TTC549 (cell line): ENCODE measurements around the gene ZBTB20.

Experiments
- FAIRE-seq: peaks from 2 replicates; lab custom pipeline; 2012; peaks lifted over from hg19 to GRCh38; lab: Jason Lieb, UNC

The ZBTB20 gene

DNA sequence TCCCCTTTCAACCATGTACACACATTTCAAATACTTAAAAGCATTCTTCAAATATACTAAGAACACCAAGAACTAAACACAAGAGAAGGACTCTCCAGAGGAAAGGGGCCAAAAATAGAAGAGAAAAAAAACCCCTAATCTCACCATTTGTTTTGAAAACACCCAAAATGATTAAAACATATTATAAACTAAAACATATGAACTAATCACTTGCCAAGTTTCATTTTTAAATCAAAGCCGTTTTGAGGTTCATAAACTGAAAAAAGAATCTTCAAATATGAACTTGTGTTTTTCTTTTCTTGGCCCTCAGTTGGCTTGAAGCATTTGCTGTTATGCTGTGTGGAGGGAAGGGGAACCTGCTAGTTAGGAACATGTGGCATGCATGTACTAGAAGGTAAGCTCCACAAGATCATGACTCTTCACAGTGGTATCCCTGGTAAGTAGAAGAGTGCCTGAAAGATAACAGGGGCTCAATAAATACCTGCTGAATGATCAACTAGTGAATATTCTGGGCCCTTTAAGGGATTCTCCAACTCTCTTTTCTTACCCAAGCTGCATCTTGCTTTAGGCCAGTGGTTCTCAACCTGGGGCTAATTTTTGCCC, 628.8 kb downstream of the ZBTB20 start:
- no peak for FAIRE-seq

- no peak for FAIRE-seq
Measured at GRCh38 chr3:114510201-114510600, 636.9 kb downstream of the ZBTB20 start.

DNA sequence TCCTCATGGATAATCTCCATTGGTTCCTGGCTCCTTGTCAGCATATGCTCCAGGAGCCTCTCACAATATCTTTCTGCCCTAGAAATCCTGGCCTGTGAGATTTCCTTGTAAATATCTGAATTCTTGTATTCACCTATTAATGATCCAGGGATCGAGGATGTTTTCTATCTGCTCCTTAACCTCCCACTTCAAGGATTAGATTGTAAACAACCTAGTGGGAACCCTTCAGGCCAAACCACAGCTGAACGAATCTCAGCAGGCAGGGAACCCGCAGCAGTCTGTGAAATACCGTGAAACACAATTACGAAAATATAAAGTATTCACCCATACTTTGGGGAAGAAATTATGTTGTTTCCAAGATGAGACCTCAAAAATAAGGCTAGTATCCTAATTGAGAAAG, 637.3 kb downstream of the ZBTB20 start:
- no peak for FAIRE-seq

DNA sequence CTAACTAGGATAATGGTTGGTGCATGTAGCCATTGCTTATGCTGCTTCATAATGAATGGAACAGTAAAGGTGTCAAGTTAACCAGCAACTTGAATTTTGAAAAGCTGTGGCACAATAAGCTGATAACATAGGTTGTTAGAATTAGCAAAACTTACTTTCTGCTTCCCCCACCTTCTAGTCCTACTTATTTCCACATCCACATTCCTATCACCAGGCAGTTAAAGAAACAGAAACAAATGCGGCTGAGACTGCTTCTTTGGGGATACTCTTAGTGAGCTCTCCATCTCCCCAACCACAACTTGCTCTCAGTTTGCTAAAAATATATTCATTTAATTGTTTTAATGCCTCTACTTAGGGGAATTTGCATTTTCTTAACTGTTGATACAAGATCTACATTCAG, 638.1 kb downstream of the ZBTB20 start:
- FAIRE-seq, result no peak

- no peak for FAIRE-seq
Measured at GRCh38 chr3:114508208-114508607, 638.9 kb downstream of the ZBTB20 start.

DNA sequence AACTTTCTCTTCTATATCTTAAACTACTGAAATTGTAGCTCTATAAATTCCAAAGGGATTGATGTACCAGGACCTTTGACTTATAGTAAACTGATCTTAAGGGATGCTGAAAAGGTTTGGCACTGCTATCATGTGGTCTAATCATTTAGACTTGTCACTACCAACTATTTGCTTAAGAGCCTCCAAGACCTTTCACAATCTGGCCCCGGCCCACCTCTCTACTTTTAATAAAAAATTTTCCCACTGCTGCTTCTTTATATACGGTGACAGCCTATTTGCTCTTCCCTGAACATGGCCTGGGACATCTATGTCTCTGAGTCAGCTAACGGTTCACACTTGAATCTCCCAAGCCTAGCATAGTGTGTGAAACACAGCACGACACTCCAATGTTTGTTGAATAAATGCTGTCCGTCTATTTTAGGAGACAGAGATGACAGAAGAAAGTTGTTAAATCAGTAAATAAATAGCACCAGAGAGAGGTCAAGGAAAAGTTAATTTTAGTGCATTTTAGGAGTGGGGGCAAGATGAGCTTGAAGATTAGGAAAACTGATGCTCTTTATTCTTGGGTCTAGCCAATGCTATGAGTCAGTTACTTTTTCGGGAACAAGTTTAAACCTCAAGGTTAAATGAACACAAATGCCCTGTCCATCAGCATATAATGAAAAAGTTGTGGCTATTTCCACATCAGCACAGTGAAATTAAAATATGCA, 640.3 kb downstream of the ZBTB20 start:
- no peak for FAIRE-seq

DNA sequence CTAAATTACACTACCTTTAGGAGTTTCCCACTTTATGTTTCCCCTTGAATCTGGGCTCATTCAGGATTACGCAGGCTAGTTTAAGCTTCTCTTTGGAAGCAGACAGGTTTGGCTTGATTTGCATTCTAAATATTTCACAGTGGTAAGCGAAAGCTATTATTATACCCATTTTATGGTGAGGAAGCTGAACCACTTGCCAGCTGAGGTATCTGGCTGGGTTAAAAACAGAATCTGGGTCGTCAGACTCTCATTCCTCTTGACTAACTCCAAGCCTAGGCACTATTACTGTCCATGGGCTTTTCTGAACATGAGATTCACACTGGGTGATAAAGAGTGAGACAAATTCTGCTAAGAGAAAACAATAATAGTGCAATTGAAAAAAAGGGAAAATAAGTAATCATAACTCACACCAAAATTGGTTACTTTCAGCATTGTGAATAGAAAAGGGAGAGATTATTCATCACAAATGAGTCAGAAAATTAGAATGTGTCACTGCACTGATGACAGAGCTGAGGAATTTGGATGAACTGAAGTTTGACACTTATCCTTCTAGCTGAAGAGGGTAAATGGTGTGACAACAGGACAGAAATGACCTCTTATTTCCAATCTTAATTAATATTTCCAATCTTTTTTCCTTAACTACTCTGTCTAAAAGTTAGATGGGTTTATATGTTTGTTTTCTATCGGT, 642.0 kb downstream of the ZBTB20 start:
- FAIRE-seq, result no peak

DNA sequence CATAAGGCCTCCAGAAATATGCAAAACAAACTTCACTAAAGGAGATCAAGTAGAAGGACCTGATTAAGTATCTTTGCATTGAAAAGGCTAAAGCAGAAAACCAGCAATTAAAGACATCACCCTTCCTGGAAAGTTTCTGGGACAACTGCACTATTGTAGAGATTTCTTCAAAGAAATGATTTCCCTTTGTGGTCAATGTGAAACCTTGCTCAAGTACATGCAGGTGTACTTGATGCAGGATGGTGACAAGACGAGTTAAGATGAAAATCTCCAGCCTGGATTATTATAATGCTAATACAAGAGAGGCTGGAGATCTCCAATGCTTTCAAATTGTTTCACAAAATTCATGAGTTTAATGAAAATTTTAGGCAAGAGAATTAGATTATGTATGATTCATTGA, 644.9 kb downstream of the ZBTB20 start:
- FAIRE-seq, result no peak

DNA sequence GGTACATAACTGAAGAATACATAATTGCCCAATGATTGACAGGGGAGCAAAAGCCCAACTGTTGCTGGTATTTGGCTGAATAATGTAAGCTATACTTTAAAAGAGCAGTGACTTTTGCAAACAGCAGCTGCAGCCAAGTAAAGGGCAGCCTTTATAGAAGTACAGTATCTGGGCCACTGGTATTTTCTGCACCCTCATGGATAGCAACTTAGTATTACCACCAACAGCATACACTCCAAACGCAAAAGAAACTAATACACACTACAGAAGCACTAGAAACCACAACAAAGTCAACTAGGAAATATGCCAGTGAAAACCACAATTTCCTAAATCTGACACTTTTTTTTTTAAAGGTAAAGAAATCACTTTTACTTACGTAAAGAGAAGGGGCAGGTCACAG, 647.1 kb downstream of the ZBTB20 start:
- no peak for FAIRE-seq

- FAIRE-seq, result no peak
Measured at GRCh38 chr3:114498539-114499370, 648.3 kb downstream of the ZBTB20 start.

DNA sequence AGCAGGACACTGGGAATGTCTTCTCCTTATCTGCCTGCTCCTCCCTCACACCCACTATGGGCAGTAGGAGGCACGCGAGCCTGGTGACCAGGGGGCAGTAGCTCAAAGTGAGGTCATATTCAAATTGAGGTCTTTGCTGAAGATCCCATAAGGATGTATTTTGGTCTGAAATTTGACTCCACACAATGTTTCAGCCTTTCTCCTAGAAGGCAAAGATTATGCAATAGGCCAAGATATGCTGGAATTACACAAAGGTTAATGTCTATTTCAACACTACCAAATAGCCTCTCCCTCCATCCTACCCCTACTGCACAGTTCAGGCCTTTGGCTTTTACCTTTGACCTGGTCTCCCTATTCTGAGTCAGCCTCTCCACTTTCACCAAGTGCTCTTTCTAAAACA, 650.2 kb downstream of the ZBTB20 start:
- no peak for FAIRE-seq

GRCh38 chr3:114496466-114496865, 650.6 kb downstream of the ZBTB20 start:
- no peak for FAIRE-seq

GRCh38 chr3:114496021-114496434, 651.1 kb downstream of the ZBTB20 start:
- FAIRE-seq, result no peak

DNA sequence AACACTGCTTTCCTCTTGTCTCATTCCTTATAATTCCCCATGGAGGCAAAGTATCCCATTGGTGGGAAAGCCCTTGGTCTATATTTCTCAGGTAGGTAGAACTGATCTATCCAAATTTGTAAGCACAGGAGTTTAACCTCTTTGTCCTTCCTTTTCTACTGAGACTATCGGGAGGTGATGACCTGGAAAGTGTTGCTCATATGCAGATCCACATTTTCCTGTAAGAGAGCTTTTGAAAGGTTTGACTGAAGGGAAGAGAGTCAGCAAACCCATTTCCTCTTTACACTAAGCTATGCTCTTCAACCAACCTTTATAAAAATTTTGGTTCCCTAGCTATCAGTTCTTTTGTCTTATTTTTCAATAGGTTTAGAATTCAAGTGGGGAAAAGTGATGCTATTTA, 652.6 kb downstream of the ZBTB20 start:
- no peak for FAIRE-seq

GRCh38 chr3:114490829-114491228, 656.3 kb downstream of the ZBTB20 start:
- no peak for FAIRE-seq

DNA sequence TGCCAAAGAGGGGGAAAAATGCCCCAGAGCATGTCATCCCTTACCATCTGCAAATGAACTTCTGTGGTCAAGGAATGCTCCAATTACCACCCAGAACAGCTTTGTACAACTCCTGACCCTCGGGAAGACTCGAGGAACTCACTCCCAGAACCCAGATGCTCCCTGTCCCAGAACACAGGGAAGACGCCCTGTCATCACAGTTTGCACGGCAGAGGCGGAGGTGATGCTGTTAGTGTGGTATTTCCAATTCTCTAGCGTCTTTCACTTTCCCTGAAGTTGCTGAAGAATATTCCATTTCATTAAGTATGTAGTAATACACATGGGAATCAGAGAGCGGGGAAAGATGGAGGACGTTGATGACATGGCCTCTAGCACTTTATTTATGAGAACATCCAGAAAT, 659.6 kb downstream of the ZBTB20 start:
- no peak for FAIRE-seq

- FAIRE-seq, result no peak
Measured at GRCh38 chr3:114484919-114485318, 662.2 kb downstream of the ZBTB20 start.

GRCh38 chr3:114481113-114481512, 666.0 kb downstream of the ZBTB20 start:
- FAIRE-seq, result no peak

DNA sequence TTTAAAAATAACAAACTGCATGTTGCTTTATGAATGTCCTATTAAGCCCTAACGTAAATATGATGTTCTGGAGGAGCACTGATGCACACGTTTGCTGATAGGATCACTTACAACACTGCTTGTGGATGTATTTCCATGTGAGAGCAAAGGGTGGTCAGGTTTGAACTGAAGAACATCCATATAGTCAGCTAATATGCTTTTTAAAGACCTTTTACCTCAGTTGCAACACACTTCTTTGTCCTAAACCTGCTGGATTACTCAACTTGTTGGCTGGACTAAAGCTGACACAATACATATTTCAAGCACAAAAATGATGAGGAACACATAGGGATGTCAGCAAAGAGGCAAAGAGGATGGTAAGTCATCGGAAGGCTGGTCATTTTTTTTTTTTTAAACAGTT, 666.6 kb downstream of the ZBTB20 start:
- no peak for FAIRE-seq

- no peak for FAIRE-seq
Measured at GRCh38 chr3:114478801-114479200, 668.3 kb downstream of the ZBTB20 start.

DNA sequence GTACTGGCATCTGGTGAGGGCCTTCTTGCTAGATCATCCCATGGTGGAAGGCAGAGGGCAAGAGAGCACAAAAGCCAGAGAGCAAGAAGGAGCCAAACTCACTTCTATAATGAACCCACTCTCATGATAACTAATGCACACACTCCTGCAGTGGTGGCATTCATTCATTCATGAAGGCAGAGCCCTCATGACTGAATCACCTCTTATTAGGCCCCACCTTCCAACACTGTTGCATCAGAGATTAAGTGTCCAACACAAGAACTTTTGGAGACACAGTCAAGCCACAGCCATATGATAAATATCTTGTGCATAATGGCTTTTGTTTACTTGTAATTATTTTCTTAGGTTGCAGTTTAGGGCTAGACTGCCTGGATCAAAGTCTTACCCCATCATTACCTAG, 670.6 kb downstream of the ZBTB20 start:
- no peak for FAIRE-seq

GRCh38 chr3:114471478-114471877, 675.6 kb downstream of the ZBTB20 start:
- no peak for FAIRE-seq

- no peak for FAIRE-seq
Measured at GRCh38 chr3:114469070-114469469, 678.0 kb downstream of the ZBTB20 start.
